Head of caudate nucleus (tissue), 42 donors: ENCODE results near the gene CLEC18B.
"Not testable (repeated sequence)": the region's sequence is repeated elsewhere in the genome, so short reads cannot be mapped to it uniquely, and the experiment has no call there.

ENCODE experiments used
- DNase-seq, 42 donors: peaks; one replicate each; pipeline versions ENCODE4 v3.0.0 to v3.0.0-alpha.2; 2020 to 2021; ENCODE audit warnings: mixed read lengths in 7 of 42
- intact Hi-C: fragments of 100-400 bp; cut with DNase I; formaldehyde crosslinking; loops from one replicate; pipeline ENCODE4 v1.15.0; 2022

CLEC18B gene

DNA sequence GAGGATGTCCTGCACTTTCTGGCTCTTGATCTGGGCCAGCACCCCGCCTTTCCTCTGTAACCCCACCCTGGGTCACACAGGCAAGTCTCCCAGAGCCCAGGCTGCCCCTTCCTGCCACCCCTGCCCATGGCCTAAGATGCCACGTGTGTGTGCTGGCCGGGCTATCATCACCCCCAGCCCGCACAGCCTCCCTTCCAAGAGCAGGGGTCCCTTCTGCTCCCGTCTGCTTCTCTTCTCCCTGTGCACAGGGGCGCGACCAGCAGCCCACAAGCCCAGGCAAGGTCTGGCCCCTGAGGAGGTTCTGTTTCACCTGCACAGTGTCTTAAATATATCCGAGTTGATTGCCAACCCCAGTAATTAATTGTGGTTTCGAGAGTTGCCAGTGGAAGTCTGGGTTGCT, 10.3 kb downstream of the CLEC18B start:
- intact Hi-C loops: not testable (repeated sequence)
- DNase-seq: peak in 2 of 42 donors; percentile 1 to 34

DNA sequence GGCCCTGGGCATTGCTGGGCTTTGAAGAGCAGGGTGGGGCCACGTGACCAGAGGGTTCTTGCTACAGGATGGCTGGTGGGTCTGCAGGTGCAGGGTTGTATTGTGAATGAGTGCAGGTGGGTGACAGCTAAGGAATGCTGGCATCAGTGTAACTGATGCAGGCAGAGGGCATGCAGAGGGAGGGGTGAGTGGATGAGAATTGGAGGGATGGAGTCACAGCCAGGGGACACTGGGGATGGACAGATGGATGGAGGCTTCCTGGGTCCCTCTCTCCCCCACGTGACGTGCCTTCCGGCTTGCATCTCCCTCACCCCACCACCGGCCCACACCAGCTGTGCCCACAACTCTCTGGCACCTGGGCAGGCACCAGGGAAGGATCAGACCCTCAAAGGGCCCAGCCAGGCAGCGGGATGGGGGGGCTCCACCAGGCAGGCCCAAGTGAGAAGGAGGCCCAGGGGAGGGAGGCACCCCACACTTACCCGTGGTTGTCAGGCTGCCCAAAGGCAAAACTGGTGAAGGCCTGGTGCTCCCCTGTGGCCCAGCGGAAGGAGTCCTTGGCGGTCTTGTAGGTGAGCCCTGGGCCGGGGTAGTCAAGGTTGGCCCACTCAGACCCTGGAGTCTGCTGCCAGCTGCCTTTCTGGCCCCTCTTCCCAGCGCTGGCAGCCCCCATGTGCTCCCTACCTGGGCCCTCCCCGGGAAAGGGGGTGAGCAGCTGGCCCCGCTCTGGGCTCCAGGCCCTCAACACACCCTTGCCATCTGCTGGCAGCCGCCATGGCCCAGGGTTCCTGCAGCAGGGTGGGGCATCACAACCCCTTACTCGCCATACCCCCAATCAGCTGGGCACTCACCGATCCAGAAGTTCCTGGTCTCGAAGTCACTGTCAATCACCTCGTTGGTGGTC, 11.0 kb downstream of the CLEC18B start:
- intact Hi-C loops: not testable (repeated sequence)
- peak in 1 of 42 donors; percentile 1 for DNase-seq

DNA sequence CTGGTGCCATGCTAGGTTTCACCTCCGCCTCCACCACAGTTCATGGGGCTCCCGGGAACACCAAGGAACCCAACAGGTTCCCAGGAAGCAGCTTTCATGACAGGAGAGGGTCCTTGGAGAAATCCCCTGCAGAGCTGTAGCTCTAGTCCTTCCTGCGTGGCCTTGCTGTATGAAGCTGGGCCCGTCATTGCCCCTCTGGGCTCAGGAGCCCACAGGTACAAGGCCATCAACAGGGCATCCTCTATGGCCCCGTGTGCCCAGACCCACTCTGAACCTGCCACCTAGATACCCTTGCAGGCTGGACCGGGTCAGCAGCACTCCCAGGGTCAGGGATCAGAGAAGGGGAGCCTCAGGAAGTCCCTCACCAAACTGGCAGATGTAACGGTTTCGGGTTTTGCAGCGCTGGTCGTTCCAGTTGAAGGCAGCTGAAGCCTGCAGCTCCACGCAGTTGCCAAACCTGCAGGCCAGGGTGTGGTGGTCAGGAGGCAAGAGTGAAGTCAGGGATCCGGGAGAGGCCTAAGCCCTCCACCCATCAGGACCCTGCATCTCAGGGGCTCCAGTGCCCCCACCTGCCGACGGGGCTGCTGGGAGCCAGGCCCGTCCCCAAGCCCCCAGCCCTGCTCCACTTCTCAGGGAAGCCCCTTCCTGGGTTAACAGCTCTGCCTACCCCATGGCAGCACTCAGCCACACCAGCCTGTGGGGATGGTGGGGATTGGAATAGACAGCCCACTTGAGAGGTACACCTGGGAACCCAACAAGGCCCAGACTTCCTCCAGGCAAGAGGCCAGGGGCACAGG, 11.9 kb downstream of the CLEC18B start:
- peak in 2 of 42 donors; percentile 1 to 39 for DNase-seq
- intact Hi-C loops: not testable (repeated sequence)

- intact Hi-C loops: not testable (repeated sequence)
- peak in 2 of 42 donors; percentile 17 to 24 for DNase-seq
These were observed 13.9 kb downstream of the CLEC18B start for GRCh38 chr16:74407362-74407705.

DNA sequence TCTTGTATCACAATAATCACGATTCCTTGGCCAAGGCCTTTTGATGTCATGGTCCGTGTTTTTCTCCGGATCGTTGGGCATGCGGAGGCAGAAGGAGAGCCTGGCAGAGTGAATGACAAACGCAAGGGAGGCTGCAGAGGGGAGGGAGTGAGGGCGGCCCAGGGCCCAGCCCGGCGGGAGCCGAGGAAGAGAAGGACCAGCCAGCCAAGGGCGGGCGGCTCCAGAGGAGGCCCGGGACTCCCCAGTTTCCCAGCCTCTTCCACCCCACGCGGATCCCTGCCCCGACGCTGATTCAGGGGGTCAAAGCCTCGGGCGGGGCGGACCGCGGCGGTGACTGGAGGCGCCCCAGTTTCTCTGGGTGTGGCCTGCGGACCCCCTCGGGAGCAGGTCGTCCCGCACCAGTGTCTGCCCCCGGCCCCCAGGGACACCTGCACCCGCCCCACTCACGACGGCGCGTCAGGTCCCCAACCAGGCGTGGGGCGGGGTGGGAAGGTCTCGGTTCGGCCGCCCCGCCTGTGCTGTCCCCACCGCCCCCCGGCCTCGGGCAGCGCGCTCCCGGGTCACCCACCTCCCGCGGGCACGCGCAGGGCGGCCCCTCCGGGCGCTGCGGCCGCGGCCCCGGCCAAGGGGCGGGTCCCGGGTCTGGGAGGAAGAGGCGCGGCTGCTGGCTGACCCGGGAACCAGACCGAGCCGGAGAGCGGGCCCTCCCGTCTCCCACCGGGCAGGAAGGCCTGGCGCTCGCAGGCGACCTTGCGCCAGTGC, 14.5 kb downstream of the CLEC18B start:
- peak in 4 of 42 donors; percentile 13 to 33 (median 30) for DNase-seq

GRCh38 chr16:74404148-74404933, 16.9 kb downstream of the CLEC18B start:
- DNase-seq, intact Hi-C loops: not testable (repeated sequence)

More for the DNA sequence above, 14.5 kb downstream of the CLEC18B start:
- intact Hi-C loops: not testable (repeated sequence)

DNA sequence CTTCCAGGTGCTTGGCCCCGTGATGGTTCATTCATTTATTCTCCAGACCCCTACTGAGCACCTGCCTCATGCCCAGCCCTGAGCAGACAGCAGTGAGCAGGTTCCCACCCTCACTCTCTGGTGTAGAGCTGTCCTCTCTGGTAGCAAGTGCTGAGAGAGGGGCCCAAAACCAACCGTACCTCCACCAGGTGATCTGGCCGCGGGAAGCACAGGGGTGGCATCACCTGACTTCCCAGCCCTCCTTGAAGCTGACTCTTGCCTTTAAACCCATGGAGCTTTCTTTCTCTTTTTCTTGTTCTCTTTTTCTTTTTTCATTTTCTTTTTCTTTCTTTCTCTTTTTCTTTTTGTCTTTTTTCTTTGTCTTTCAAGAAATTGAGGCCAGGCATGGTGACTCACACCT, 21.0 kb downstream of the CLEC18B start:
- intact Hi-C loops: not testable (repeated sequence)
- peak in 1 of 42 donors; percentile 34 for DNase-seq

GRCh38 chr16:74398212-74398895, 22.9 kb downstream of the CLEC18B start:
- DNase-seq: peak in 4 of 42 donors; percentile 14 to 28 (median 22)

GRCh38 chr16:74396521-74397017, 24.7 kb downstream of the CLEC18B start:
- DNase-seq: peak in 16 of 42 donors; percentile 5 to 64 (median 28)
- intact Hi-C loops: not testable (repeated sequence)

More at GRCh38 chr16:74398212-74398895, 22.9 kb downstream of the CLEC18B start:
- intact Hi-C loops: not testable (repeated sequence)

GRCh38 chr16:74394604-74395003, 26.7 kb downstream of the CLEC18B start:
- intact Hi-C loops, DNase-seq: not testable (repeated sequence)

DNA sequence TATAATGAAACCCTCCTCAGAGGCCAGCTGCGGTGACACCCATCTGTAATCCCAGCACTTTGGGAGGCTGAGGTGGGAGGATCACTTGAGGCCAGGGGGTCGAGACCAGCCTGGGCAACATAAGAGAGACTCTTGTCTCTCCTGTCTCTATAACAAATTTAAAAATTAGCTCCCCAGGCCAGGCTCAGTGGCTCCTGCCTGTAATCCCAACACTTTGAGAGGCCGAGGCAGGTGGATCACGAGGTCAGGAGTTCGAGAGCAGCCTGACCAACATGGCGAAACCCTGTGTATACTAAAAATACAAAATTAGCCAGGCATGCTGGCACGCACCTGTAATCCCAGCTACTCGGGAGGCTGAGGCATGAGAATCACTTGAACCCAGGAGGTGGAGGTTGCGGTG, 27.1 kb downstream of the CLEC18B start:
- DNase-seq, intact Hi-C loops: not testable (repeated sequence)

GRCh38 chr16:74391454-74392050, 29.7 kb downstream of the CLEC18B start:
- intact Hi-C loops, DNase-seq: not testable (repeated sequence)

- DNase-seq, intact Hi-C loops: not testable (repeated sequence)
These were observed 38.8 kb downstream of the CLEC18B start for GRCh38 chr16:74382339-74383034.

DNA sequence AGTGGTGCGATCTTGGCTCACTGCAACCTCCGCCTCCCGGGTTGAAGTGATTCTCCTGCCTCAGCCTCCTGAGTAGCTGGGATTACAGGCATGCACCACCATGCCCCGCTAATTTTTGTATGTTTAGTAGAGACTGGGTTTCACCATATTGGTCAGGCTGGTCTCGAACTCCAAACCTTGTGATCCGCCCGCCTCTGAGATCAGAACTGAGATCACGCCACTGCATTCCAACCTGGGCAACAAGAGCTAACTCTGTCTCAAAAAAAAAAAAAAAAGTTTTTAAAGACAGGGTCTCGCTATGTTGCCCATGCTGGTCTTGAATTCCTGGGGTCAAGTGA, 47.5 kb downstream of the CLEC18B start:
- intact Hi-C loops, DNase-seq: not testable (repeated sequence)

DNA sequence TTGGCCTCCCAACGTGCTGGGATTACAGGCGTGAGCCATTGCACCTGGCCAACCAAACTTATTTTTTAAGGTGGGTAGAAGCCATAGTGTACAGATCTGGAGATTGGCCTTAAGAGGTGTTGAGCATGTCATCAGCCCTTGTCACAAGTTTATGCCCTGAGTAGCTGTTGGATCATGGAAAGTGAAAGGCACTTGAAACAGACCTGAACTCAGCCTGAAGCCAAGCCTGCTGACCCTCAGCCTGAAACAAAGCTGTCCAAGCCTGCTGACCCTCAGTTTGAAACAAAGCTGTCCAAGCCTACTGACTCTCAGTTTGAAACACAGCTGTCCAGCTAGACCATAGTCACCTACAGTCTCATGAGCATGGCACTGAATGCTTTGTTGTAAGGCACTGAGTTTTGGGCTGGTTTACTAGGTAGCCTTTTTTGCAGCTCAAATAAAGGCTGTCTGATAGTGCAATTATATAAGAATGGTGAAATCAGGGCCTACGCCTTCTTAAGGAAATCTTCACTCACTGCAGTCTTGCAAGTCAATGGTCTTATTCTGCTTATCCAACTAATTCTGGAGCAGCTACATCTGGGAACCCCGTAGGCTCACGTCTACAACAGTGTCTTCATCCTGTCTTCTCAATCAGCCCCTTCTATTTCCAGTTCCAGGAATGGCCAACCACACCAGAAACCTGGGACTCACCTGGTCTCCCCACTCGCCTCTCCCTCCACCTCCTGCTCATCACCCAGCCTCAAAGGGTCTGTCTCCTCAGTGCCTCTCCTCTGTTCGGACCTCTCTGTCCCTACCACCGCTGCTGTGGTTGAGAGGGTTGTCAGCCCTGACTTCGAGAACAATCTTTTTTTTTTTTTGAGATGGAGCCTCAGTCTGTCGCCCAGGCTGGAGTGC, 48.1 kb downstream of the CLEC18B start:
- DNase-seq: peak in 5 of 42 donors; percentile 20 to 56 (median 22)
- intact Hi-C loops: no loop called here

DNA sequence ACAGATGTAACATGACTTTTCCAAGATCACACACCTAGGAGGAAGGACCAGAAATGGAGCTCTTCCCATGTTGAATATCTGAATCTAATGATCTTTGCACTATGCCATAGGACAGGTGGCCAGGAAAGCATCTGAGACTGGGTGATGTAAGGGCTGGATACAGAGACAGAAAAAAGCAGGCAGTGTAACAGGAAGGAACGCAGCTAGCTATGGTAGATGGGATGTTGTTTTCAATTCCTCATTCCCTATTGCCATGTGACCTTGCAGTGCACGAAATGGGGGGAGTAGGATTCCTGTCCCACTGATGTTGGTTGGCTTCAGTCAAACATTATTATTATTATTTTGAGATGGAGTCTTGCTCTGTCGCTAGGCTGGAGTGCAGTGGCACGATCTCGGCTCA, 48.9 kb downstream of the CLEC18B start:
- DNase-seq: no peak
- intact Hi-C loops: no loop called here
